NCI-H2171 (cell line): ENCODE results near the gene CDO1.
"Not testable (repeated sequence)": the region's sequence is repeated elsewhere in the genome, so short reads cannot be mapped to it uniquely, and the experiment has no call there.

Experiments used
- DNase-seq: peaks from one replicate; lab custom pipeline; 2025; lab: John Stamatoyannopoulos, UW

Gene CDO1

DNA sequence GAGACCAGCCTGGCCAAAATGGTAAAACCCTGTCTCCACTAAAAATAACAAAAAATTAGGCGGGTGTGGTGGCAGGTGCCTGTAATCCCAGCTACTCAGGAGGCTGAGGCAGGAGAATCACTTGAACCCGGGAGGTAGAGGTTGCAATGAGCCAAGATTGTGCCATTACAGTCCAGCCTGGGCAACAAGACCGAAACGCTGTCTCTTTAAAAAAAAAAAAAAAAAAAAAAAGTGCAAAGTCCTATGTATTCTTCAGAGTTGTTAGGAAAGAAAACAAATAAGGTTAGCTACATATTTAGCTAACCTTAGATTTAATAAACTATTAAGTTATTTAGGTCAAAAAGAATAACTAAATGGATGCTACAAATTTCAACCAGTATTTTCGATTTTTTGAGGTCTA lies 13.5 kb upstream of the CDO1 start:
- no peak for DNase-seq

DNA sequence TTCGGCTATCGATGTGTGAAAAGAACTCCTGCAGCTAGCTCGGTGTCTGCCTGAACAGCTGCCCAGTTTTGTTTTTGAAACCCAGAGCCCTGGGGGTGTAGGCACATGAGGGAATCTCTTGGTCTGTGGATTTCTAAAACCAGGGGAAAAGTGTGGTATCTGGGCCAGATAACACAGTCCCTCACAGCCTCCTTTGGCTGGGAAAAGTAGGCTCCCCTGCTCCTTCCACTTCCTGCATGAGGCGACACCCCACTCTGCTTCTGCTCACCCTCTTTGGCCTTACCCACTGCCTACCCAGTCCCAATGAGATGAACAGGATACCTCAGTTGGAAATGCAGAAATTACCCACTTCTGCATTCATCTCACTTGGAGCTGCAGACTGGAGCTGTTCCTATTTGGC lies 9.5 kb upstream of the CDO1 start:
- no peak for DNase-seq

DNA sequence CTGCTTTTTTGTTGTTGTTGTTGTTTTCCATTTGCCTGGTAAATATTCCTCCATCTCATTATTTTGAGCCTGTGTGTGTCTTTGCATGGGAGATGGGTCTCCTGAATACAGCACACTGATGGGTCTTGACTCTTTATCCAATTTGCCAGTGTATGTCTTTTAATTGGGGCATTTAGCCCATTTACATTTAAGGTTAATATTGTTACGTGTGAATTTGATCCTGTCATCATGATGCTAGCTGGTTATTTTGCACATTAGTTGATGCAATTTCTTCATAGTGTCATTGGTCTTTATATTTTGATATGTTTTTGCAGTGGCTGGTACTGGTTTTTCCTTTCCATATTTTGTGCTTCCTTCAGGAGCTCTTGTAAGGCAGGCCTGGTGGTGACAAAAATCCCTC lies 8.5 kb upstream of the CDO1 start:
- DNase-seq: not testable (repeated sequence)

DNA sequence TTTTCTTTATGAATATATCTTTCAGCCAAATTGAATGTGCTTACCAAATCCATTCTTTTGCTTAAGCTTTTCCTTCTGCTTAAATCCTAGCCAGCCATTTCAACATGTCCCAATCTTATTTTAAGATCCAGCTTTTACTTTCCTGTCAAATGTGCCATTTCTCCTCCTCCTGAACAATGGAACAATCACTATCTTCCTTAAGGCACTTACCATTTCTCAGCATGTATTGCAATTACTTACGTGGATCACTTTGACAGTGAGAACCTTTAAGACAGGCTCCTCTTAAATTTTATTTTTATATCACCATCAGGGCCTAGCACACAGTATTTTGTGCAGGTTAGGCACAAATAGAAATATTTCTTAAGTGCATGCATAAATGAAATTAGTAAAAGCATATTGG lies 4.4 kb upstream of the CDO1 start:
- DNase-seq: no peak

DNA sequence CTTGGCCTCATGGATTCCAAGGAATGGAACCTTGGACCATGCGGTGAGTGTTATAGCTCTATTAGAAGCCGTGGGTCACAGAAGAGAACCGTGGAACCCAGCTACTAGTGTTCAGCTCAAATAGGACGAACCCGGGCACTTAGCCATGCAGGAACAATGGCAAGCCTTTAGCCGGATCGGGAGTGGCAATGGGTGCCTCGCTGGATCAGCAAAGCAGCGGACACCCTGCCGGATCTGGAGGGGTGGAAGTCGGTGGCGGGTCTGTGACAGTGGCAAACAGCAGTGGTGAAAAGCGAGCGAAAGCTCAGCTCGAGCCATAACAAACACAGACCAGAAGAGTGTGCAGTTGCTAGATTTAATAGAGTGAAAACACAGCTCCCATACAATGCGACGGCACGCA lies 2.4 kb upstream of the CDO1 start:
- no peak for DNase-seq

DNA sequence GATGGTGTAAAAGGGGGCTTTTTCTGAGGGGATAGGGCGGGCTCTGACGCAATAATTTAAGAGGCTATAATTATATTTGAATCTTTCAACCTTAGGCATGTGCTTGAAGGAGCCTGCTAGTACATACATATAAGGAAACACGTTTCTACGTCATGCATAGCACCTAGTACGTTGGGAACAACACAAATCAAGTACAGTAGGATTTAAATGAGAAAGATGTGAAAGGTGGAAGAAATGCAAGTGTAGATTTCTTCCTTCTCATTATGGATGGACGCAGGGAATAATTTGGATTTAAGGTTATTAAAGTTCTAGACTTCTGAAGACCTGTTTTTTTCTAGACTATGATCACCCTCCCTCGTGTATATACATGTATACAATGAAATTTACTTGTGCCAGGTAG lies 927 bp upstream of the CDO1 start:
- no peak for DNase-seq

DNA sequence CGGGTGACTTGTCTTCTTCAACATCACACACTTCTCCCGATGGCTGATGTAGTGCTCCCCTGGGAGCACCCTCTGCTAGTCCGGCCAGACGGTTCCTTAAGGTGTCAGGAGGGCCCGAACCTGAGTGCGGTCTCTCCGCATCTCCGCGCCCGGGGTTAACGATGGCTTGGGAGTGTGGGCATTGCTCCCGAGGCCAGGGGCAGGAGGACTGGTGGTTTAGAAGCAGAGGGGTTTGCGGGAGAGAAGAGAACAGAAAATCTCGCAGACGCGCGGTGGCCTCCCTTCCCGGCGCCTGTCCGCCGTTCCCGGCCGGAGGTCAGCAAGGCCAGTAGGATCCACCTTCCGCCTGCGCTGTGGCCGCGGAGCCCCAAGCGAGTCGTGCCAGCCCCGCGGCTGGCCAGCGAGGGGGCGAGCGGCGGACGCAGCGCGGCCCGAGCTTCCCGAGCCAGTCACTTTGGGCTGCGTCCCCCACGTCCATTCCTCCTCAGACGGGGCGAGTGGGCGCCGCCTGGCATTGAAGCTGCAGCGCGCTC lies 700 bp downstream of the CDO1 start:
- no peak for DNase-seq

DNA sequence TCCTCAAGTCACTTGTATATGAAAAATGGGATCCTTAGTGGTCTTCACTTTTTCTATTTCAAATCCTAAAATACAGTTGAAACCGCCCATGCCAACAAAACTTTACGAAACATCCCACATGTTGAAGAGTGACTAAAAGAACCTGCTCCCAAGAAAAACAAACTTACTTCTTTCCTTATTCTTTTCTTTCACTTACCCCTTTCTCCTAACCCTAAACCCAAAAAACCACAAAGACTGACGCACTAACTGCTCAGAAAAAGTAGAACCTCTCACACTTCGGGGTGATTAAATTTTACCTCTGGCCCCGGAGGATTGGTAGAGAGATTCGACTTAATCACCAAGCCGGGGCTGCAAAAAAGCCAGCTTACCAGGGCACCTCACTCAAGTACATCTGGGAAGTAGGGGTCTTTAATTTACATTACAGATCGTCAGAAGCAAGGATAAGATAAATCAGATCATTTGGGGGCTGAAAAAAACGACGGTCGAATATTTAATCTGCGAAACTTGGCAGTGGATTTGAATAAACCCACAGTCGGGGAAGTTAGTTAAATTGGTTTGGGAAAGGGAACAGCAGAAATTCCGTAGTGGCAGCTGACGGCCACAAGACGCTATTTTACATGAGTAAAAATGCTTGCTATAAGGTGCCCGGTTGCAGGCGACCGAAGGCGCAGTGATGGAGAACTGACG lies 1.3 kb downstream of the CDO1 start:
- DNase-seq: no peak

DNA sequence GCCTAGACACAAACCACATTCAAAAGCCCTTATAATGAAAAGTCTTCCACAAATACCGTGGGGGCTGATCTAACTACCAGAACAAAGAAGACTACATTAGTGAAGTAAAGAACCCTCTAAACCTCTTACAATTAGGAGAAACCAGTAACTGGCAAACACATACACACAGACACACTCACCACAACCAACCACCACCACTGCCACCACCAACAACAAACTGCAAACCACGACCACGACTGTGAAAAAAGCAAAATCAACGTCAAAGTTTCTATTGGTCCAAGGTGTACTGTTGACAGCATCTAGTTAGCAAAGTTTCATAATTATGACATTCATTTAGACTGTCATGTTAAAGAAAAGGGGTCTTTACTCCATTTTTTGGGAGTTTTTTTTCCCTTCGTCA lies 2.7 kb downstream of the CDO1 start:
- DNase-seq: no peak

DNA sequence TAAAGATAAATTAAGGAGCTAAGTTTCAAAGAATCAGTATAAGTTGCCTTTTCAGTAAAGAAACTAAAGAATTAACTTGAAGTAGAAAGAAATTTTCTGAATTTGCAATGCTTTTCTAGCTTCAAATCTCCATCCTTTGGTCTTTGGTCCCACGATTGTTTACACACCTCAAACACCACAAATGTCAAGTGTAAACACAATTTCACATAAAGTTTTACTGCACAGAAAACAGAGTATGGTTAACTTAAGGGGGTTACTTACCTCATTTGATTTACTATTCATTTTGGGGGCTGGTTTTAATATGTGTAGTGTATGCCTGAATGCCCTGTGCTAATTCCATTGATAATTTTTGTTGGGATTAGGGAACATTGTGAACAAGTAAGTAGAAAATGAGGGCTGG lies 4.1 kb downstream of the CDO1 start:
- no peak for DNase-seq

DNA sequence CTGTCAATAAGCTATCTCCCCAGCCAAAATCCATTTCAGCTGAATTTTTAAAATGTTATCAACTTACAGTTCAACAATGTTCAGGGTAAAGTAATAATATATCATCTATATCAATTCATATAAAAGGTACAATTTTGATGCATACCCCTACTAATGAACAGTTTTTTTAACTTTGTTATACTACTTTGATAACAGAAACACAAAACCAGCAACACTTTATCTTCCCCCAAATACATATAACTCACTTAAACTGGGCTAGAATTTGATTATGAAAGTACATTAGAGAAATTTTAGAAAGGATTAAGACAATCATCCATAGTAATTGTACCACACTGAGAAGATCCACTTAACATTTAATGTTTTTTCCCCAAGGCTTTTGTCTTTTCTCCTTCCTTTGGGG lies 5.1 kb downstream of the CDO1 start:
- DNase-seq: no peak

DNA sequence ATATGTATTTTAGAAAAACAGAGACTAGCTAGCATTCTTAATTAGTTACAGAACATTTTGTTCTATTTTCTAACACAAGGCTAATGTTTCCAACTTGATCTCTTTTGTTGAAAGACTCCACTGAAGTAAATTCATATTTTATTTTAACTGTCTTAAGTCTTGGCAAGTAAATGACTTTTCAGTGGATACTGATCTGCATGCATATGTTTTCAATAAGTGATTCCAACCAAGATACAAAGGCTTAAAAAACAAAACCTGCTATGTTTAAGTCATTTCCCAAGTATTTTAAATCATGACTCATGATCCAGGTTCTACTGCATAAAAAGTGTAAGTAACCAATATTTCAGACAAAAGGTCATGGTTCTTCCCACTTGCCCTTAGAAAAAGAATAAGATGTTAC lies 5.7 kb downstream of the CDO1 start:
- no peak for DNase-seq

DNA sequence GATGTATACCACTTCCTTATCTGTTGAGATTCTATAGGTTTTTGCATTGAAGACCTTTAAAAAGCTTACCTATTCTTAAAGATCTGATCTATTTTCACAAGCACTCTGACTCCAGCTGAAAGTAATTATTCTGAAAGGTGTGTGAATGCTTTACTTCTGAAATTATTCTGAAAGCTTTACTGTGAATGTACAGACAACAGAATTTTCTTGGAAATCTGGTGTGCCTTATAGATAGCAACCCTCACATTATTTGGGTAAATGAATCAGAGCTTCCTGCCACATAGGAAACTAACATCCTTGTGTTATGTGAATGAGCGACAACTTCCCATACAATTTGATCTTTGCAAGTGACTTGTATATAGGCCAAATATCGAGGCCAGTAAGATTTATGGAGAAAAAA lies 6.5 kb downstream of the CDO1 start:
- no peak for DNase-seq

DNA sequence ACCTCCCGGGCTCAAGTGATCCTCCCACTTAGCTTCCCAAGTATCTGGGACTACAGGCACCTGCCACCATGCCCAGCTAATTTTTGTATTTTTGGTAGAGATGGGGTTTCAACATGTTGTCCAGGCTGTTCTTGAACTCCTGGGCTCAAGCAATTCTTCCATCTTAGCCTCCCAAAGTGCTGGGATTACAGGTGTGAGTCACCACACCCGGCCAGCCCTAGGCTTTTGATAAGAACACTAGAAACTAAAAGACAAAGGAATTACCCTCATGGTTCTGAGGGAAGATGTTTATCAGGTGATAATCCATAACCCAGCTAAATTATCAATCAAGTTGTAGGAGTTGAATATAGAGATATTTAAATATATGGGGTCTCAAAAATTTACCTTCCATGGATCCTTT lies 8.4 kb downstream of the CDO1 start:
- DNase-seq: not testable (repeated sequence)

DNA sequence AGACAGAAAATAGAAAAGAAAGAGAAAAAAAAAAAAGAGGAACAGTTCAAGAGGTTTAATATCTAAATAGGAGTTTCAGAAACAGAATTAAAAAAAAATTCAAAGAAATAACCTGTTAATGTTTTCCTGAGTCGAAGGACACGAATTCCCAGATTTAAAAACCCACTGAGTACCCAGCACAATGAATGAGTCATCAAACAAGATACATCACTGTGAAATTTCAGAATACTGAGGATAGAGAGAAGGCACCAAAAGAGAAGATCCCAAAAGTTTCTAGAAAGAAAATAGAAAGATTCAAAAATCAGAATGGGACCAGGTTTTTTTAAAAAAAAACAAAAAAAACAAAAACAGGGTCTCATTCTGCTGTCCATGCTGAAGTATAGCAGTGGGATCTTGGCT lies 8.8 kb downstream of the CDO1 start:
- no peak for DNase-seq

DNA sequence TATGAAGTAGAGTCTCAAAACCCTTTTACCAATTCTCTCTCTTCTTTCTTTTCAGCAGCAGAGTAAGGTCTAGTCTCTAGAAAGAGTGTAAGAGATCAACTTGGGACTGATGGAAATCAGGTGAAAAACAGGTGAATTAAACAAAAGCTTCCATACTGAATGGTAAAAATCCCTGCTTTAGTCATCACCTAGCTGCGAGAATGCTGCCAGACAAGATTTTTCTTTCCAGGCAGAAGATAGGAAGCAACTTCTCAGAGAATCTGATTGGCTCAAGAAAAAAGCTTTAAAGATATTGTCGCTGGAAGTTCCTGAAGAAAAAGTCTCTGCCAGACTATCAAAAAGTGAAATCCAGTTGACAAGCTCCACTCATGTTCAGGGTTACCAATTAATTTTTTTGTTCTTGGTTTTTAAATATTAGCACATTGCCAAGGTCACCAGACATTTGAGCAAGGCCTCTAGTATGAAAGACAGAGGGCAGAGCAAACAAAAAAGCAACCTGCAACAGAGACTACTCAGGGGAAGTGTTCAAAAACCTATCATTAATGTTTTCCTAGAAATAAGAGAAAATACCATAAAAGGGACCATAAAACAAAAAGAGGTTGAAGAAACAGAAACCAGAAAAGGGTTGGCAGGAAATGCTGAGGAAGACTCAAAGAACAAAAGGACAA lies 9.3 kb downstream of the CDO1 start:
- no peak for DNase-seq

DNA sequence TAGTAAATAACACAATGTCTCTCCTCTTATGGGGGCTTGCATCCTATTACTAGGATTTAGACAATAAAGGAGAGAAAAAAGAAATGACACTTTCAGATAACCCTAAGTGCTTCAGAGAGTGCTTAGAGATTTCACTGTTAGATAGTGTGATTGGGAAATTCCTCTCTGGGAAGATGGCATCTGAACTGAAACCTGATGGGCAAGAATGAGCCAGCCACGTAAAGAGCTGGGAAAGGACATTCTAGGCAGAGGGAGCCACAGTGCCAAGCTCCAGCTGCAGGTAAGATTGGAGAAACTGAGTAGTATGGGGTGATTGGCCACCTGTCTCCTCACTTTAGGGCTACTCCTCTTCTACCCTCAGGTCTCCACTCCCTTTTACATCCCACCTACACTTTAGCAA lies 14.5 kb downstream of the CDO1 start:
- DNase-seq: no peak

DNA sequence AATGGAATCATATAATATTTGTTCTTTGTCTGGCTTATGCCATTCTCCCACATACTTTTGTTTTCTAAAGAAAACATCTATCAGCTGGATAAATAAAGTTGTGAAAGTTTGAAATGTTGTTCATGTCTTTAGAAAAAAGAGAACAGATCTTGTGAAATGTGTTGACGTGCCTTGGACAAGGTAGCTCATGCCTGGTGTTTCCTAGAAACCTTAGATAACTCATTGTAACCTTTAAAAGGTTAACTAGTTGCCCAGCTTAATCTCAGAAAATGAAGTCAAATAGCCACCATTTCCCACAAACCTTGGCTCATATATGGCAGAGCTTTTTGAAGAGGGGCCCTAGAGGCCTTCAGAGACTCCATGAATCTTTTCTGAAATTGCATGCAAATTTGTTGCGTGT lies 15.3 kb downstream of the CDO1 start:
- DNase-seq: no peak

DNA sequence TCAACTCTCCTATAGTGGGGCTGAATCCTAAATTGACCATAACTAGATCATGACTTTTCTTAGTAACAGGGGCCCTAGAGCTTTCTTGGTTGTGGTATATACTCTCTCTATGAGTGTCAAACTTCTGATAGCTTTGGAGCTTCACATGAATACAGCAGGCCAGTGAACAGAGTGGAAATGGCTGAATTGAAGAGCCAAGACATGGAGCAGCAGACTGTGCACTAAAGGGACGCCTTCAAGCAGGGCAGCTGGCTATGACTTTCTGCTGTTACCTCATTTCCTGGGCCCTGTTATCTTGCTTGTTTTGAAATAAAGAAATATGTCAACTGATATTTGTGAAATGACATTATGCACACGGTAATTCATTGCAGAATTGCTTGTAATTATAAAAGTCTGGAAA lies 16.4 kb downstream of the CDO1 start:
- DNase-seq: no peak

DNA sequence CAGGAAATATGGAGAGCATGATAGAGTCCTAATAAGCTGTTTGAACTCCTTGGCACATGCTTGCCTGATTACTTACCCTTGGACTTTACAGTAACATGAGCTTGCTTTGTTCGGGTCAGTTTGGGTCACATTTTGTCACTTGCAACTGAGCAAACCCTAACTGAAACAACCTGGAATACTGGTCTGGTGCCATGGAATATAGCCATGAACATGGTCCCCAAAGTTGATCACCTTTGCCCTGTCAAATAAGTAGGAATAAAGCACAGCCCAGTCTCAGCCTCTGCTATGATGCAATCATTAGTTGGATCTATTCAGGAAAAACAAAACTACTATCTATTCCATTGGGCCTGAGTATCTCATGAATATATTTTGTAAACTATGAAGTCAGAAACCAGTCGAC lies 18.2 kb downstream of the CDO1 start:
- no peak for DNase-seq

DNA sequence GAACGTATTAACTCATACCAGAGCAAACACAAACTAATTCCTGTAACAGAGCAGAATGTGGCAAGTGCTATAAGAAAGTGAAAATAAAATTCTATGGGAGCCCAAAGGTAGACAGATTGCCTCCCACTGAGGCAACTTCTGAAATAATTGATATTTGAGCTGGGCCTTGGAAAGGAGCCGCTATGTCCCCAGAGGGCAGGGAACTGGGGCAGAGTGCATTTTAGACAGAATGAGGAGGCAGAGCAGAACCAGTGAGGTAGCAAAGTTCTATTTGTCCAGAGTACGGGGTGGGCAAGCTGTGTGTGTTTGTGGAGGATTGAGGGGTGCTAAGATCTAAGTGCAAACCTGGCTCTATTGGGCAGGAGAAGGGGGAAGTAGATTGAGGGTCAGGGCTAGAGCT lies 19.8 kb downstream of the CDO1 start:
- DNase-seq: peak; percentile 22

DNA sequence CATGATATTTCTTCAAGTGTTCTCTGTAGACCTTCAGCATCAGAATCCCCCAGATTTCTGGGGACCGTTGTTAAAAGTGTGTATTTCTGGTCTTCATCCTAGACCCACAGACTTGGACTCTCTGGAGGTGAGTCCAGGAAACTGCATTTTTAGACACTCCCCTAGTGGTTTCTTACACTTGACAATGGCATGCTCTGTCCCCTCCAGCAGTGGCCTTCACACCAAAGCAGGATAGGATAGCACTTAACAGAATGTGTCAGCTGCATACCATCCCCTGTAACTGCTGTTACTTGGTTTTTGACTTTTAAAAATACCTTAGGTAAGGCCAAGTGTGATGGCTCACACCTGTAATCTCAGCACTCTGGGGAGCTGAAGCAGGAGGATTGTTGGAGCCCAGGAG lies 20.8 kb downstream of the CDO1 start:
- no peak for DNase-seq

DNA sequence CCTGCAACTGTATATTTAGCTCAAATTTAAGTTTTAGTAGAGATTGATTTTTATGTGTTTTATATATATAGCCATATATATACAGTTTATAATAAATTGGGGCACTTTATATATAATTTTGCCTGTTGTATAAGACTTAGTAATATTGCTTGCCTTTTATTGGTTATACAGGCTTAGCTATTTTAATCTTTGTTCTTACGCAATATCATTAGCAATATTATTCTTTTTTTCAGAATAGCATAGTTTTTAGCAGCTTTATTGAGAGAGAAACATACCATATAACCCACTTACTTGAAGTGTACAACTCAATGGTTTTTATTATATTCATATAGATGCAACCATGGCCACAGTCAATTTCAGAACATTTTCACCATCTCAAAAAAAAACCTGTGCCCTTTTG lies 28.0 kb downstream of the CDO1 start:
- no peak for DNase-seq

DNA sequence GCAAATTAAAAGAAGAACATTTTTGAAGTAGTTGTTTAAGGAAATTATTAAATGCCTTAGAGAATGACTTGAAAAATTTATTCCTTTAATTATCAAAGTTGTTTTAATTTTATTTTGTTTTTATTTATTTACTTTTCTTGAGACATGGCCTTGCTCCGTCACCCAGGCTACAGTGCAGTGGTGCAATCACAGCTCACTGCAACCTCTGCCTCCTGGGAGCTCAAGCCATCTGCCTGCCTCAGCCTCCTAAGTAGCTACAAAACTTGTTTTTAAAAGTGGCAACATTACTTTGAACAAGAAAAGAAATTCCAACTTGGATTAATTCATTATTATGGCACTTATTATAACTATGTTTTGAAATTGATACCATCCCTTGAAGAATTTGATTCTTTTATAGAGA lies 29.0 kb downstream of the CDO1 start:
- DNase-seq: no peak
